Fibroblast of lung (primary cell): ENCODE measurements around the gene SLC6A1. TPM values are rescaled to one million over a fixed set of nuclear protein-coding genes. Genes with fewer than 3 reads are reported as not detected.

Experiments used
- DNase-seq, 2 donors: peaks; one replicate each; pipeline versions ENCODE4 v3.0.0 to v3.0.0-alpha.2; 2010; ENCODE audit warnings: low read depth in 2 of 2
- H2AFZ ChIP-seq: 2 replicates; pipeline ENCODE4 v1.5.1; 2012; ENCODE audit warnings: low read length, control low read depth, inconsistent platforms
- H3K27ac ChIP-seq: 2 replicates; pipeline ENCODE4 v1.5.1; 2011; ENCODE audit warnings: low read length, control low read depth; ENCODE audit not compliant: insufficient read depth
- H3K27me3 ChIP-seq: 2 replicates; pipeline ENCODE4 v1.5.1; 2011; ENCODE audit warnings: mild to moderate bottlenecking, low read length; ENCODE audit not compliant: control insufficient read depth, insufficient read depth
- H3K36me3 ChIP-seq: 2 replicates; pipeline ENCODE4 v1.5.1; 2011; ENCODE audit warnings: low read length; ENCODE audit not compliant: control insufficient read depth, insufficient read depth
- H3K4me1 ChIP-seq: 2 replicates; pipeline ENCODE4 v1.5.1; 2011; ENCODE audit warnings: low read length; ENCODE audit not compliant: control insufficient read depth, insufficient read depth; ENCODE audit errors: extremely low read depth
- H3K4me2 ChIP-seq: 2 replicates; pipeline ENCODE4 v1.5.1; 2011; ENCODE audit warnings: low read length, control low read depth; ENCODE audit not compliant: insufficient read depth; ENCODE audit errors: extremely low read depth
- H3K4me3 ChIP-seq, 4 experiments: fragments of 200-600 bp in 1 of 4; sonication (generic) in 1 of 4; replicated peaks in 1 of 4; 2 replicates each; pipeline ENCODE4 v1.5.1; 2011 to 2016; ENCODE audit warnings: low read length in 4 of 4, low read depth in 3 of 4, mild to moderate bottlenecking in 3 of 4, control low read depth in 2 of 4, inconsistent platforms in 1 of 4, mixed read lengths in 1 of 4; ENCODE audit not compliant: insufficient read depth in 1 of 4; ENCODE audit errors: control extremely low read depth in 1 of 4
- H3K79me2 ChIP-seq: 2 replicates; pipeline ENCODE4 v1.5.1; 2012; ENCODE audit warnings: mild to moderate bottlenecking, low read length, inconsistent platforms; ENCODE audit not compliant: control insufficient read depth, insufficient read depth
- H3K9ac ChIP-seq: 2 replicates; pipeline ENCODE4 v1.5.1; 2011; ENCODE audit warnings: mild to moderate bottlenecking, low read length, control low read depth; ENCODE audit not compliant: insufficient read depth
- H3K9me3 ChIP-seq: 2 replicates; pipeline ENCODE4 v1.5.1; 2012; ENCODE audit warnings: low read depth, low read length; ENCODE audit not compliant: control insufficient read depth, insufficient read depth
- H4K20me1 ChIP-seq: 2 replicates; pipeline ENCODE4 v1.5.1; 2011; ENCODE audit warnings: low read length; ENCODE audit not compliant: control insufficient read depth, insufficient read depth; ENCODE audit errors: extremely low read depth
- EZH2 ChIP-seq: IDR thresholded peaks from 2 replicates; pipeline ENCODE4 v1.5.1; 2012; ENCODE audit warnings: low read length, control low read depth, mild to moderate bottlenecking; ENCODE audit errors: missing control alignments
- polyA plus RNA-seq, 2 donors: library from polyadenylated mRNA; depleted of rRNA in 1 of 2; stranded (reverse) in 1 of 2; unstranded in 1 of 2; fragments of >200 nt; gene quantifications; 2 replicates each; pipeline ENCODE4 v1.2.1, GENCODE V29; 2011 to 2012; ENCODE audit warnings: missing spikeins in 1 of 2
- total RNA-seq: library from RNA; depleted of rRNA; stranded (reverse); fragments of >200 nt; gene quantifications from 2 replicates; pipeline ENCODE4 v1.2.1, GENCODE V29; 2014
- TF ChIP-seq, protein P1 (sequence below), 2 donors: IDR thresholded peaks in 1 of 2; conservative IDR thresholded peaks in 1 of 2; 1 replicate in 1 of 2; 2 replicates in 1 of 2; pipeline ENCODE4 v1.5.1; 2011 to 2012; ENCODE audit warnings: low read length in 2 of 2, control low read depth in 1 of 2, inconsistent platforms in 1 of 2, low read depth in 1 of 2, mild to moderate bottlenecking in 1 of 2

The SLC6A1 gene
- total and polyA plus RNA-seq, 2 donors (not counting 1 experiment from before 2014, with no cell fraction given) = not detected

GRCh38 chr3:10956986-10957385 is 35.6 kb upstream of the SLC6A1 start:
- no peak overlapping the region for H3K9ac ChIP-seq
- H2AFZ ChIP-seq = no peak overlapping the region
- H3K79me2 ChIP-seq = no peaks in the 10 kb centered on the region
- no peak overlapping the region for H3K27ac ChIP-seq
- no peaks in the 10 kb centered on the region for H3K36me3 ChIP-seq
- no peak overlapping the region for H3K4me3 ChIP-seq
- no peaks in the 10 kb centered on the region for H3K9me3 ChIP-seq
- no peak for DNase-seq
- H3K4me2 ChIP-seq = no peak overlapping the region
- no peaks in the 10 kb centered on the region for H4K20me1 ChIP-seq
- no peak for TF ChIP-seq EZH2
- TF ChIP-seq, protein P1, sequence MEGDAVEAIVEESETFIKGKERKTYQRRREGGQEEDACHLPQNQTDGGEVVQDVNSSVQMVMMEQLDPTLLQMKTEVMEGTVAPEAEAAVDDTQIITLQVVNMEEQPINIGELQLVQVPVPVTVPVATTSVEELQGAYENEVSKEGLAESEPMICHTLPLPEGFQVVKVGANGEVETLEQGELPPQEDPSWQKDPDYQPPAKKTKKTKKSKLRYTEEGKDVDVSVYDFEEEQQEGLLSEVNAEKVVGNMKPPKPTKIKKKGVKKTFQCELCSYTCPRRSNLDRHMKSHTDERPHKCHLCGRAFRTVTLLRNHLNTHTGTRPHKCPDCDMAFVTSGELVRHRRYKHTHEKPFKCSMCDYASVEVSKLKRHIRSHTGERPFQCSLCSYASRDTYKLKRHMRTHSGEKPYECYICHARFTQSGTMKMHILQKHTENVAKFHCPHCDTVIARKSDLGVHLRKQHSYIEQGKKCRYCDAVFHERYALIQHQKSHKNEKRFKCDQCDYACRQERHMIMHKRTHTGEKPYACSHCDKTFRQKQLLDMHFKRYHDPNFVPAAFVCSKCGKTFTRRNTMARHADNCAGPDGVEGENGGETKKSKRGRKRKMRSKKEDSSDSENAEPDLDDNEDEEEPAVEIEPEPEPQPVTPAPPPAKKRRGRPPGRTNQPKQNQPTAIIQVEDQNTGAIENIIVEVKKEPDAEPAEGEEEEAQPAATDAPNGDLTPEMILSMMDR (conservative IDR thresholded peaks at IDR 0.05 in 1 of 2, IDR thresholded peaks at IDR 0.05 in 1 of 2; ENCODE audit: low read depth in 1 of 2, low read length in 2 of 2) = no peak
- no peaks in the 10 kb centered on the region for H3K4me1 ChIP-seq
- no peaks in the 10 kb centered on the region for H3K27me3 ChIP-seq

- H4K20me1 ChIP-seq = no peaks in the 10 kb centered on the region
- no peak overlapping the region for H2AFZ ChIP-seq
- H3K4me3 ChIP-seq = no peak overlapping the region
- no peak for TF ChIP-seq EZH2
- TF ChIP-seq, protein P1 (conservative IDR thresholded peaks at IDR 0.05 in 1 of 2, IDR thresholded peaks at IDR 0.05 in 1 of 2; ENCODE audit: low read depth in 1 of 2, low read length in 2 of 2) = no peak
- no peak overlapping the region for H3K4me2 ChIP-seq
- H3K9ac ChIP-seq = no peak overlapping the region
- no peaks in the 10 kb centered on the region for H3K27me3 ChIP-seq
- H3K27ac ChIP-seq = no peak overlapping the region
- no peaks in the 10 kb centered on the region for H3K9me3 ChIP-seq
- no peaks in the 10 kb centered on the region for H3K4me1 ChIP-seq
- peak in 1 of 2 donors; percentile 9 for DNase-seq
- no peaks in the 10 kb centered on the region for H3K79me2 ChIP-seq
- H3K36me3 ChIP-seq = no peaks in the 10 kb centered on the region
Observed at GRCh38 chr3:10957976-10958749, 34.4 kb upstream of the SLC6A1 start.

DNA sequence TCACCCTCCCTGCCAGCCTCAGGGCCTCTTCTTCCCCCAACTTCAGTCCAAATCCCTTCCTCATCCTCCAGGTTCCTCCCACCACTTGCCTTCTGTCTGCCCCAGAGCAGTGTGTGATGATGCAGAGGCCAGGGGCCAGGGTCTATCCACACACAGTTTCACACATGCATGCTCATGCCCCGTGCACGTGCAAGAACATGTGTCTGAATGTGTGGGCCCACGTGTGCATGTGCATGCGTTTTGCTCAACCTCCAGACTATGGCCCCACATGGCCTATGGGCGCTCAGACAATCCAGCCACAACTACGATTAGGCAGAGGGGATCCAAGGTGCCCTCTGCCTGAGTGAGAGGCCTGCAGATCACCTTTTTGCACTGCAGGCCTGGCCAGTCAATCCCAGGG is 32.3 kb upstream of the SLC6A1 start:
- Histone ChIP-seq H3K79me2 (no peaks in the 10 kb centered on the region), H2AFZ (no peak overlapping the region), H3K4me1 (no peaks in the 10 kb centered on the region), H3K27me3 (no peaks in the 10 kb centered on the region), H3K36me3 (no peaks in the 10 kb centered on the region), H3K9me3 (no peaks in the 10 kb centered on the region), H3K4me2 (no peak overlapping the region), H4K20me1 (no peaks in the 10 kb centered on the region), H3K4me3 (no peak overlapping the region), H3K9ac (no peak overlapping the region), H3K27ac (no peak overlapping the region)
- TF ChIP-seq, protein P1 (conservative IDR thresholded peaks at IDR 0.05 in 1 of 2, IDR thresholded peaks at IDR 0.05 in 1 of 2; ENCODE audit: low read depth in 1 of 2, low read length in 2 of 2) = no peak
- TF ChIP-seq EZH2 = no peak
- DNase-seq = no peak
